Mesodermal cell (in vitro differentiated cells): Measurements from ENCODE around the gene DENND5B.

ENCODE experiments used
- H3K27ac ChIP-seq: 2 replicates; pipeline ENCODE4 v1.7.0; 2013; ENCODE audit warnings: mild to moderate bottlenecking, low read depth, low read length, moderate library complexity; ENCODE audit not compliant: severe bottlenecking
- H3K36me3 ChIP-seq: 2 replicates; pipeline ENCODE4 v1.7.1; 2013; ENCODE audit warnings: mild to moderate bottlenecking, low read length, moderate library complexity; ENCODE audit not compliant: control insufficient read depth, insufficient read depth
- H3K4me1 ChIP-seq: one replicate; pipeline ENCODE4 v1.7.1; 2013; ENCODE audit warnings: mild to moderate bottlenecking, low read length; ENCODE audit not compliant: insufficient read depth, control insufficient read depth, poor library complexity, severe bottlenecking
- H3K4me3 ChIP-seq: 2 replicates; pipeline ENCODE4 v1.7.0; 2013; ENCODE audit warnings: low read length, control low read depth, mild to moderate bottlenecking; ENCODE audit not compliant: insufficient read depth, poor library complexity, severe bottlenecking; ENCODE audit errors: extremely low read depth
- H3K9me3 ChIP-seq: 2 replicates; pipeline ENCODE4 v1.7.1; 2013; ENCODE audit warnings: mild to moderate bottlenecking, low read length, moderate library complexity; ENCODE audit not compliant: control insufficient read depth
- WGBS, 2 experiments: methylation state at CpG; one replicate each; pipeline ENCODE4 v1.1.5; 2013; ENCODE audit warnings: missing lambda C conversion rate in 2 of 2; ENCODE audit not compliant: insufficient coverage in 2 of 2; 5-methylcytosine and 5-hydroxymethylcytosine counted together

The DENND5B gene

DNA sequence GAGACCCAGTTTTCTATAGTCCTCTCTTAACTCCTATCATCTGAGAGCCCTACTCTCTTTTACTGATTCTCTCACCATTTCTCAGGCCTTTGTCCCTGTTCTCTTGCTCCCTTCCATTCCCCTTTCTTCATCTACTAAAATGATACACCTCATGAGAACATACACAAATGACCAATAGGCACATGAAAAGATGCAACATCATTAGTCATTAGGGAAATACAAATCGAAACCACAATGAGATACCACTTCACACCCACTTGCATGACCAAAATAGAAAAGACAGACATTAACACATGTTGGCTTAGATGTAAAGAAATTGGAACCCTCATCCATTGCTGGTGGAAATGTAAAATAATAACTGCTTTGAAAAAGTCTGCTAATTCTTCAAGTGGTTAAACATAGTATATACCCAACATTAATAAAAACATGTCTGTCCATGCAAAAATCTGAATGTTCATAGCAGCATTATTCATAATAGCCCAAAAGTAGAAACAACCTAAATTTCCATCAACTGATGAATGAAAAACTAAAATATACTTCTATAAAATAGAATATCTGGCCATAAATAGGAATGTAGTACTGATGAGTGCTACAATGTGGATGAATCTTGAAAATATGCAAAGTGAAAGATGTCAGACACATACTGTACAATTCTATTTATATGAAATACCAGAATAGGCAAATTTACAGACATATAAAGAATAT, 66.0 kb downstream of the DENND5B start:
- Histone ChIP-seq H3K27ac (no peak overlapping the region), H3K4me1 (peaks cover 4% of the 10 kb centered on the region), H3K4me3 (no peak overlapping the region), H3K9me3 (no peaks in the 10 kb centered on the region), H3K36me3 (no peaks in the 10 kb centered on the region)
- no CpG with 5 or more reads among the region's 1 CpG for WGBS, 2 experiments

GRCh38 chr12:31523306-31523705, 67.6 kb downstream of the DENND5B start:
- H3K27ac ChIP-seq = no peak overlapping the region
- no peak overlapping the region for H3K4me3 ChIP-seq
- WGBS, 2 experiments = 83% methylated on average over 1 of the region's 2 CpGs; no CpG with 5 or more reads in 1 of the 2 experiments
- H3K9me3 ChIP-seq = no peaks in the 10 kb centered on the region
- peaks cover 19% of the 10 kb centered on the region for H3K4me1 ChIP-seq
- no peaks in the 10 kb centered on the region for H3K36me3 ChIP-seq

- Histone ChIP-seq H3K9me3 (no peaks in the 10 kb centered on the region), H3K36me3 (no peaks in the 10 kb centered on the region), H3K27ac (no peak overlapping the region), H3K4me1 (peaks cover 26% of the 10 kb centered on the region), H3K4me3 (no peak overlapping the region)
- WGBS, 2 experiments = 57 to 70% methylated on average over 6 to 7 of the region's 7 CpGs
Observed at GRCh38 chr12:31522607-31523006, 68.3 kb downstream of the DENND5B start.

- WGBS, 2 experiments = no CpG with 5 or more reads among the region's 1 CpG
- Histone ChIP-seq H3K36me3 (no peaks in the 10 kb centered on the region), H3K9me3 (no peaks in the 10 kb centered on the region), H3K4me1 (peaks cover 32% of the 10 kb centered on the region), H3K4me3 (no peak overlapping the region), H3K27ac (no peak overlapping the region)
Observed at GRCh38 chr12:31521964-31522363, 69.0 kb downstream of the DENND5B start.

DNA sequence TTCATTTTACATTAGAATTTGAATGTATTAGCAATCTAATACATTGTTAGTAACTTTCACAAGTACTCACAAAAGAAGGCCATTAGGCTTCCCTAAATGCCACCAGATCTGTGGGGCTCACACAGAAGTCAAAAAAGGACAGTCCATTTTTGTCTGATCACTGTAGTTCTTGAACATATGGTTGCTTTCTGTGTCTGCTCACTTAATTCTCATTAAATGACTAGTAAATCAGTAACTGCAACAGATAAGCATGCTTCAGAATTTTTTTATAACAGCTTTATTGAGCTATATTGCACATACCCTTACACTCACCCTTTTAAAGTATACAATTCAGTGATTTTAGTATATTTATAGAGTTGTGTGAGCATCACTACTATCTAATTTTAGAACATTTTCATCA, 71.4 kb downstream of the DENND5B start:
- H3K27ac ChIP-seq = peak overlapping the region; percentile 97
- H3K36me3 ChIP-seq = no peaks in the 10 kb centered on the region
- no peaks in the 10 kb centered on the region for H3K9me3 ChIP-seq
- peaks cover 33% of the 10 kb centered on the region for H3K4me1 ChIP-seq
- no peak overlapping the region for H3K4me3 ChIP-seq

DNA sequence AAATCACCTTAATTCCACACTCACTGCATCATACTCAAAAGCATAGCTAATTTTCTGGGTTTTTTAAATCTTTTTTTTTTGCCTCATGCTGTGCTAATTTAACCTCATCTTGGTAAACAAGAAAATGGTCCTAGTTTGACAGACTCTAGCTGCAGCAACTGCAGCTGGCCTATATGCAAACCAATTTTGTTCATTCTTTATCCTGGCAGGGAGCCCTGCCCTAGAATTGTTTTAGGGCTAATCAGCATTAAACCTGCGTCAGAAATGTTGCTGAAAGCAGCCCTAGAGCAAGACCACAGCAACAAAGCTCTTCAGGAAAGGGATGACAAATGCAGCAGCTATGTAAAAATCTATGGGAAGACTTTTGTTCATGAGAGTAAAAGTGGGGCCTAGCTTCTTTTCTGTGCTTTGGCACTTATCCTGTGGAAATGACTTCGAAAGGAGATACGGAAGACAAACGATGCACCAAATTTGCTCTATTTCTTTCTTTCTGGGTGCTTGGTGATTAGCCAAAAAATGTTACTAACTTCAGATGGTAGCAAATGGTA, 72.2 kb downstream of the DENND5B start:
- Histone ChIP-seq H3K36me3 (no peaks in the 10 kb centered on the region), H3K27ac (peak overlapping the region; percentile 97)
- 19 to 30% methylated on average over 4 of the region's 4 CpGs for WGBS, 2 experiments

DNA sequence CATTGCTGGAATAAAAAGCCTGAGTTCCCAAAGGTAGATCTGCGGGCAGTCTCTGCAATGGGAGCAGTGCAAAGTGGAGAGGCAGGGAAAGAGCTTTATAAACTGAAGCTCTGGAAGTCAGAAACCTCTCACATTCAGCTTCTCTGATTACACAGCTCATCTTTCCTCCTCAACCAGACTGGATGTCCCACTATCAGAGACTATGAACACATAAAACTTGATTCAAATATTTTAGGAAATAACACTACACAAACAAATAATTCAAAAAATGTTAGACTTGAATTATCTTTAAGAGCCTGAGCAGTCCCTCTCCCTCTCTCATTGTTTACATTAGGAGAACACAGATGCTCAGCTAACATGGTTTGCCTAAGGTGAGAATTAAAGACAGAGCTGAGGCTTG, 72.9 kb downstream of the DENND5B start:
- Histone ChIP-seq H3K36me3 (no peaks in the 10 kb centered on the region), H3K9me3 (no peaks in the 10 kb centered on the region), H3K4me3 (no peak overlapping the region), H3K4me1 (peaks cover 33% of the 10 kb centered on the region), H3K27ac (peak overlapping the region; percentile 97)
- 40% methylated on average over 1 of the region's 1 CpG; no CpG with 5 or more reads in 1 of the 2 experiments for WGBS, 2 experiments

More for the DNA sequence above, 72.2 kb downstream of the DENND5B start:
- Histone ChIP-seq H3K4me1 (peaks cover 33% of the 10 kb centered on the region), H3K4me3 (no peak overlapping the region), H3K9me3 (no peaks in the 10 kb centered on the region)

GRCh38 chr12:31516702-31517101, 74.2 kb downstream of the DENND5B start:
- no peak overlapping the region for H3K4me3 ChIP-seq
- H3K4me1 ChIP-seq = peaks cover 33% of the 10 kb centered on the region
- no peak overlapping the region for H3K27ac ChIP-seq
- 100% methylated on average over 1 of the region's 2 CpGs; no CpG with 5 or more reads in 1 of the 2 experiments for WGBS, 2 experiments
- no peaks in the 10 kb centered on the region for H3K36me3 ChIP-seq
- H3K9me3 ChIP-seq = no peaks in the 10 kb centered on the region

GRCh38 chr12:31514912-31515311, 76.0 kb downstream of the DENND5B start:
- WGBS, 2 experiments = 96 to 100% methylated on average over 4 of the region's 4 CpGs
- Histone ChIP-seq H3K9me3 (no peaks in the 10 kb centered on the region), H3K36me3 (no peaks in the 10 kb centered on the region), H3K4me1 (peaks cover 29% of the 10 kb centered on the region), H3K27ac (no peak overlapping the region), H3K4me3 (no peak overlapping the region)

DNA sequence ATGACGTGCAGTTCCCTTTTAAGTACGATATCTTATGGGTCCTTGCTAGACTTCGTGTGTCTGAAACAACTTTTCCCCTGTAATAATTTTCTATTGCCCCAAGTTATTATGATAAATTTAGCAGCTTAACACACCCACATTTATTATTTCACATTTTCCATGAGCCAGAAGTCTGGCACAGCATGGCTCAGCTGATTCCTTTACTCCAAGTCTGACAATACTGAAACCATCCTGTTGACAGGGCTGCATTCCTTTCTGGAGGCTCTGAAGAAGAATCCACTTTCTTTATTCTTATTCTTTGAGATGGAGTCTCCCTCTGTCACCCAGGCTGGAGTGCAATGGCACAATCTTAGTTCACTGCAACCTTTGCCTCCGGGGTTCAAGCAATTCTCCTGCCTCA, 80.9 kb downstream of the DENND5B start:
- H3K9me3 ChIP-seq = peaks cover 5% of the 10 kb centered on the region
- H3K27ac ChIP-seq = no peak overlapping the region
- no peak overlapping the region for H3K4me3 ChIP-seq
- peaks cover 26% of the 10 kb centered on the region for H3K4me1 ChIP-seq
- 93 to 95% methylated on average over 3 to 4 of the region's 4 CpGs for WGBS, 2 experiments
- H3K36me3 ChIP-seq = no peaks in the 10 kb centered on the region

DNA sequence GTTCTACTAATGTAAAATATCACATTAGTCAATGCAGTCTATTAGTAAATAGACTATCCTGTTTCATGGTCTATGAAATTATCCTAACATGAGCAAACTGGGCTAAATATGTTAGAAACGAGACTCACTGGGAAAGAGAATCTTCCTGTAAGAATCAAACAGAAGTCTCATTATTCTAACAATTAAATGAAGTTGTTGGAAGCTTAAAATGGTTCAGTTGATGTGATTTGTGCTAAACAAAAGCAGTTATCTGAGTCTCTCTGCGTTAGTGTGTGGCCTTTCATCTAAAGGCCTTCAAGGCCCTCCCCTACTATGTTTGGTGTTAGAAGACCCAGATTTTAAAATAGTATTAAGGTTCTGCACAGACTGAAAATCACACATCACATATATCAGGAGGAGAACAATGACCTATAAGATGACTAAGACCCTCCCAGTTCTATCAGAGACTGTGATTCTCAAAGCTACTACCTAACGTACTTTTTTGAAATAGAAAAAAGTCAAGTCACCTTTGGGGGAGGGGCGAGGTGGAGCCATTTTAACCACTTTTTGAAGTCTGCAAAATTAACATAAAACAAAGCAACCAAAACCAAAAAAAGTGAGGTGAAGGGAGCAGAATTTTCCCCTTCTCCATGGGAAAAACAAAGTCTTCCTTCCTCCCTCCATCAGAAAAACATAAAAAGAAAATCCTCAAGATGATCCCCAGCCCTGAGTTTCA, 82.3 kb downstream of the DENND5B start:
- no CpG with 5 or more reads among the region's 4 CpGs for WGBS, 2 experiments

More for the DNA sequence above, 82.3 kb downstream of the DENND5B start:
- Histone ChIP-seq H3K27ac (peak overlapping the region; percentile 50), H3K36me3 (no peaks in the 10 kb centered on the region), H3K4me1 (peaks cover 26% of the 10 kb centered on the region), H3K9me3 (peaks cover 9% of the 10 kb centered on the region), H3K4me3 (no peak overlapping the region)
